Retinal pigment epithelial cell (primary cell): ENCODE results near the gene BAIAP2.

Experiments used
- DNase-seq: peaks from one replicate; pipeline ENCODE4 v3.0.0-alpha.2; 2010; ENCODE audit warnings: low read depth
- H3K4me3 ChIP-seq: 2 replicates; pipeline ENCODE4 v1.5.1; 2011; ENCODE audit warnings: mild to moderate bottlenecking, low read length, control low read depth, moderate library complexity
- TF ChIP-seq, protein P1 (sequence below): conservative IDR thresholded peaks from 2 replicates; pipeline ENCODE4 v1.5.1; 2011; ENCODE audit warnings: low read depth, low read length, control low read depth, inconsistent platforms

The BAIAP2 gene

DNA sequence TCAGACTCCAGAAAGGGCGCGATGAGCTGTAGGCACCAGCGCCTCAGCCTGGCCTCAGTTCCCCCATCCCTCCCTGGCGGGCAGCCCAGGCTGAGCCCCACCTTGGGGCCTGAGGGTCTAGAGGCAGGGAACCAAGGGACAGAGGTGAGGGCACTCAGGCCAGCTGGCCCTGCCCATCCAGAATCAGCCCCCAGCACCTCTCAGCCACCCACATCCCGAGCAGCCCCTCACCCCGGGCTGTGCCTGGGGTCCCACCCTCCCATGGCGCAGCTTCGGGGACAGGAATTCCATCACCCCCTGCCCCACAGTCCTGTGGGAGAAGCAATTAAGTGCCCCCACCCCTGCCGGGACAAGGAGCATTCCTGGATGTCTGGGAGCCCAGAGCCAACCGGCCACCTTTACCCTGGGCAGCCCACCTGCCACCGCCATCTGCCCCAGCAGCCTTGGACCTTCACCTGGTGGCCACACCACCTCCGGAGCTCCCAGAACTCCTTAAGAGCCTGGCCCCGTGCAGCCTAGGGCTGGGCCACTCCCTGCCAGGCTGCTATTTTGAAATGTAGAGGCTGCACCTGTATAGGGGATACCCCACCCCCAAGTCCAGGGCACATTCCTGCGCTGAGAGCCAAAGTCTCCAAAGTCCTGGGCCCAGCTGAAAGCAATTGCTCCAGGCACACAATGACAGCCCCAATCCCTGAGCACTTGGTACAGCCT is 96.7 kb downstream of the BAIAP2 start:
- DNase-seq, result no peak
- no peak overlapping the region for H3K4me3 ChIP-seq
- TF ChIP-seq, protein P1, sequence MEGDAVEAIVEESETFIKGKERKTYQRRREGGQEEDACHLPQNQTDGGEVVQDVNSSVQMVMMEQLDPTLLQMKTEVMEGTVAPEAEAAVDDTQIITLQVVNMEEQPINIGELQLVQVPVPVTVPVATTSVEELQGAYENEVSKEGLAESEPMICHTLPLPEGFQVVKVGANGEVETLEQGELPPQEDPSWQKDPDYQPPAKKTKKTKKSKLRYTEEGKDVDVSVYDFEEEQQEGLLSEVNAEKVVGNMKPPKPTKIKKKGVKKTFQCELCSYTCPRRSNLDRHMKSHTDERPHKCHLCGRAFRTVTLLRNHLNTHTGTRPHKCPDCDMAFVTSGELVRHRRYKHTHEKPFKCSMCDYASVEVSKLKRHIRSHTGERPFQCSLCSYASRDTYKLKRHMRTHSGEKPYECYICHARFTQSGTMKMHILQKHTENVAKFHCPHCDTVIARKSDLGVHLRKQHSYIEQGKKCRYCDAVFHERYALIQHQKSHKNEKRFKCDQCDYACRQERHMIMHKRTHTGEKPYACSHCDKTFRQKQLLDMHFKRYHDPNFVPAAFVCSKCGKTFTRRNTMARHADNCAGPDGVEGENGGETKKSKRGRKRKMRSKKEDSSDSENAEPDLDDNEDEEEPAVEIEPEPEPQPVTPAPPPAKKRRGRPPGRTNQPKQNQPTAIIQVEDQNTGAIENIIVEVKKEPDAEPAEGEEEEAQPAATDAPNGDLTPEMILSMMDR, result no peak

DNA sequence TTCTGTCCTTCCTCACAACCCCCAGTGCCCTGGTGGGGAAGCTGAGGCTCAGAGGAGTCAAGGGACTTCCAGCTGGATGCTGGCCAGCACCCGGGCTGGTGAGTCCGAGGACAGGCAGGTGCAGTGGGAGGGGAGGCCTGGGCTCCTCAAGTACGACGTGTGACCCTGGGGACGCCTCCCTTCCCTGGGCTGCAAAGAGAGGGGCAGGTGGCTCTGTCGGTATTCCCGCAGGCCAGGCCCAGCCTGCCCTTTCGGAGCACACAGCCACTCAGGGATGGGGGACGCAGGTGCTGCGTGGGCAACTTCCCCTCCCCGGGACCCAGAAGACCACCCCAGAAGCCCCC is 97.2 kb downstream of the BAIAP2 start:
- TF ChIP-seq, protein P1, result no peak
- no peak overlapping the region for H3K4me3 ChIP-seq
- no peak for DNase-seq

DNA sequence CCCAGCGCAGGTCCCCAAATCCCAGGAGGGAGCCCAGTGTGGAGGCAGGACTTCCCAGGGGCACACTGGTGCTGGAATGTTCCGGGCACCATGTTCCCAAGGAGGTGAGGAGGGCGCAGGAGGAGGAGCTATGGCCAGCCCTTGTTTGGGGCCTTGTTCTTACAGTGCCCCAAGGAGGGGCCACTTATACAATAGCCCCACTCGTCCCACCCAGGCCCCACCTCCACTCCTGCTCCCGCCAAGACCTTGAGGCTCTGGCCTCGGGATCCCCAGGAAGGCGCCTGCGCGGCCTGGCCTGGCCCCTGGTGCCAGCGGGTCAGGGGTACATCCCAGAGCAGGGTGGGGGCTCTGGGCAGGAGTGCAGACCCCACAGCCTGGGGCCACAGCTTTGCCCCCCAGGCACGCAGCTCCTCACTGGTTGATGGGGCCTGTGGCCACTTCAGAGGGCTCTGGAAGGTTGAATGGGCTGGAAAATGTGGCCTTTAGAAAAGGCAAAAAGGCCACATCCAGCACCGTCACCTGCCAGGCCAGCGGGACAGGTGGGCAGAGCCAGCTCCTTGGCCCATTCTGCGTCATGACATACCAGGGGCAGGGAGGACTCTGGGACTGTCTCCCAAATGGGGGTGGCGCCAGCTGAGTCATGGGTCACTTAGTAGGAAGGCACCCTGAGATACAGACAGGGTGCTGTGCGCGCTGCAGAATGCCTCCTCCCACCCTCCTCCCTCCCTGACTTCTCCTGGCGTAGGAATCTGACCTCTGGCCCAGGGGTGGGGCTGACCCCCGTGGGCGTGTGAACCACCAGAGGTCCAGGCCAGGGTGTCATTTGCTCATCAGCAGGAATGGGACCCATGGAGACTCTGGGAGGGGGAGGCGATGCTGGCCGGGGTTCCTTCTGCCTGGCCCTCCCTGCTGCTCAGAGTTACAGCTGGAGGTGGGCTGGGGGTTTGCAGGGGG is 98.1 kb downstream of the BAIAP2 start:
- TF ChIP-seq, protein P1, result no peak
- H3K4me3 ChIP-seq, result no peak overlapping the region
- DNase-seq, result no peak

DNA sequence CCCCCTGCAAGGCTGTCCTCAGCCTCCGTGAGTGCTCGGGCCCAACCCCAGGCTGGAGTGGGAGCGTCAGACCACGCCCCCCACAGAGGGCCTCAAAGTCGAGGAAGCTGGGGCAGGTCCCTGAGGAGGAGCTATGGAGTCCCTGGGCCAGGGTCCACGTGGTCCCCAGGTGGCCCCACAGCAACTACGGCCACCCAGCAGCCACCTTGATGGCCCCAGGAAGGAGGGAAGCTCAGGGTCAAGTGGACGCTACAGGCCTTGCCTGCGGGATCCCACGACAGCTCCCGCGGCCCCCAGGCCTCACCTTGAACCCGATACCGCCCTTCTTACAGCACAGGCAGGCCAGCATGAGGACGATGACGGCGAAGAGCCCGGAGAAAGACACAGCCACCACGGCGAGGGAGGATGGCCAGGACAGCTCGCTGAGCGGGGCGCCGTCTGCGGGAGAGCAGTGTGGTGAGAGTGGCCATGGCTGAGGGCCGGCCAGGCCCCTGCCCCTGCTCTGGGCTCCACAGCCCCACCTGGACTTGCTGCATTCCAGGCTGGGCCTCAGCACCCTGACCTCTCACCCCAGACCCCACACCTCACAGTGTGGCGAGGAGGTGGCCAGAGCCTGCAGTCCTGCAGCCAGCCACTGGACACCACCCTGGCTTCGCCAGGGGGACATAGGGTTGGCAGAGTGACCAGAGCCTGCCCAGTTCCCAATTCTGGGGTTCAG is 99.3 kb downstream of the BAIAP2 start:
- no peak for DNase-seq
- TF ChIP-seq, protein P1, result no peak
- no peak overlapping the region for H3K4me3 ChIP-seq

DNA sequence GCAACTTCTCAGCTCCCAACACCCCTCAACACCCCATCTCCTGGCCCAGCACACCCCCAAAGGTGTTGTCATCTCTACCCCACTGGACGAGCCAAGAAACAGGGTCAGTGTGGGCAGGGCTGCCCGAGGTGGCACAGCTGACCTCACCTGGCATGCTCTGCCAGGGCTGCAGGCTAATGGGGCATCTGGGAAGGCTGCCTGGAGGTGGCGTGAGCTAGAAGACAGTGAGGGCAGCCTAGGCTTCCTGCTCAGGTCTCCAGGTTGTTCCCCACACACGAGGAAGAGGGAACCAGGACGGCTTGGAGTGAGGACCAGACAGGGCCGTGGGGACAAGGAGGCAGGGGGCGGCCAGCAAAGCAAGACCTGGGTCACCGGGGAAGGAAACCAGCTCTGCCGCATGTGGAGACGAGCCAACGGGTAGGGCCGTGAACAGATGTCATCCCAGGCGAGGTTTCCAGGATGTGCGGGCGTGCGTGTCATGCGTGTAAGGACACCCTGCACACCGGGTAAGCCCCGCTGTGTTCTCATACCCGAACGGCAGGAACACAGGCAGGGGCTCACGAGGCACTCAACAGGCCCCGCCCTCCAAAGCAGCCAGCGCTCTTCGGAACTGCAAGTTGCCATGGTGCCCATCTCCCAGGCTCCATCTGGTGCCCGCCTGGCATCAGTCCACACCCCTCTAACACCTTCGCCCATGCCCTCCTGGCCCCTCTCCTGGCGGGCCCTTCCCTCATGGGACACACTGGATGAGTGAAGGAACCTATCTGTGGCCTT is 100.7 kb downstream of the BAIAP2 start:
- TF ChIP-seq, protein P1, result no peak
- no peak for DNase-seq
- H3K4me3 ChIP-seq, result no peak overlapping the region

DNA sequence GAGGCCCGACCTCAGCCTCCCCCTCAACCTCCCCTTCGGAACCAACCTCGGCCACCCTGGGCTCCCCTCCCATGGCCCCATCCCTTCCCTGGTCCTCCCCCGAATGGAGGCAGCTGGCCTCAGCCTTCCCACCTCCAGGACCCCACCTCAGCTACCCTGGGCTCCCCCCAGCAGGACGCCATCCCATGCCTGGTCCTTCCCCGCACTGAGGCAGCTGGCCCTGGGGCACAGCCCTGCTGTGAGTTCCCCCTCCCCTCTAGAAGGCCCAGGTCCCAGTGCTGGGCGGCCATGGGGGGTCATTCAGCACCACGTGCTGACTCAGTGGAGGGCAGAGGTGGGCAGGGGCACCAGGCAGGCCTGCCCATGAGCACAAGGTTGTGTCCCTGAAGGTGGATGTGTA is 101.4 kb downstream of the BAIAP2 start:
- no peak for DNase-seq
- no peak overlapping the region for H3K4me3 ChIP-seq
- TF ChIP-seq, protein P1, result no peak
